CD4-positive, alpha-beta T cell treated with Interleukin-6 at 100 ng/mL for 8 hours (primary cell): Measurements from ENCODE around the gene MARVELD3.
"Not testable (repeated sequence)": the region's sequence is repeated elsewhere in the genome, so short reads cannot be mapped to it uniquely, and the experiment has no call there.

Experiments
- DNase-seq: peaks from one replicate; pipeline ENCODE4 v3.0.0-alpha.2; 2020; ENCODE audit warnings: mixed read lengths, low spot score

The MARVELD3 gene

DNA sequence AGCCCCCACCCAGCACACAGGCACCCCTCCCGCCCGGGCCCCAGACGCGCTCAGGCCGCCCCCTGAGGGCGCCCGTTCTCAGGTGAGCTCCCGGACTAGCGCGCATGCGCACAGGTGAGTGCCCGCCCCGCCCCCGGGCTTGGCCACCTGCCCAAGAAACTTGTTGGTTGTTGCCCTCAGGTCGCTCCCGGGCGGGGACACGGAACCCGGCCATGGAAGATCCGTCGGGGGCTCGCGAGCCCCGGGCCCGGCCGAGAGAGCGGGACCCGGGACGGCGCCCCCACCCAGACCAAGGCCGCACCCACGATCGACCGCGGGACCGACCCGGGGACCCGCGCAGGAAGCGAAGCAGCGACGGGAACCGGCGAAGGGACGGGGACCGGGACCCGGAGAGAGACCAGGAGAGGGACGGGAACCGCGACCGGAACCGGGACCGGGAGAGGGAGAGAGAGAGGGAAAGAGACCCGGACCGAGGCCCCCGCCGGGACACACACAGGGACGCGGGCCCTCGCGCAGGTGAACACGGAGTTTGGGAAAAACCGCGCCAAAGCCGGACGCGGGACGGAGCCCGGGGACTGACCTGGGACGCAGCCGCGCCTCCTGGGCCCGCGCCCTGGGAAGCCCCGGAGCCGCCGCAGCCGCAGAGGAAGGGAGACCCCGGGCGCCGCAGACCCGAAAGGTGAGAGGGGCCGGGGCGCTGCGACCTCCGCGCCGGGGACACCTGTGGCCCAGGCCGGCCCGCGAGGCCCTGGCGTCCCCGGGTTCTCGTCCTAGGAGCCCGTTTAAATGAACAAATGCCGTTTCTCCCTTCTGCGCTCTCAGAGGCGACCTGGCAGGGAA is at the start of gene MARVELD3:
TSS of gene MARVELD3 (plus strand) at position 167 of the 840 bp plus-strand sequence. CDS start at position 213, 46 bp downstream.
- no peak for DNase-seq

- DNase-seq = no peak
These were observed 49.0 kb upstream of the MARVELD3 start, which contains the start of gene TAT for GRCh38 chr16:71576971-71577370. TAT (minus strand) TSS chr16:71577092; CDS start chr16:71576415, 677 bp downstream.

DNA sequence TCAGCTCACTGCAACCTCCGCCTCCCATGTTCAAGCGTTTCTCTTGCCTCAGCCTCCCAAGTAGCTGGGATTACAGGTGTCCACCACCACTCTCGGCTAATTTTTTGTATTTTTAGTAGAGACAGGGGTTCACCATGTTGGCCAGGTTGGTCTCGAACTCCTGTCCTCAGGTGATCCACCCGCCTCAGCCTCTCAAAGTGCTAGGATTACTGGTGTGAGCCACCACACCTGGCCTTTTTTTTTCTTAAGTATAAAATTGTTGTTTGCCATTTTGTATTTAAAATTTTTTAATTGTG is 43.5 kb upstream of the MARVELD3 start:
- DNase-seq = not testable (repeated sequence)

DNA sequence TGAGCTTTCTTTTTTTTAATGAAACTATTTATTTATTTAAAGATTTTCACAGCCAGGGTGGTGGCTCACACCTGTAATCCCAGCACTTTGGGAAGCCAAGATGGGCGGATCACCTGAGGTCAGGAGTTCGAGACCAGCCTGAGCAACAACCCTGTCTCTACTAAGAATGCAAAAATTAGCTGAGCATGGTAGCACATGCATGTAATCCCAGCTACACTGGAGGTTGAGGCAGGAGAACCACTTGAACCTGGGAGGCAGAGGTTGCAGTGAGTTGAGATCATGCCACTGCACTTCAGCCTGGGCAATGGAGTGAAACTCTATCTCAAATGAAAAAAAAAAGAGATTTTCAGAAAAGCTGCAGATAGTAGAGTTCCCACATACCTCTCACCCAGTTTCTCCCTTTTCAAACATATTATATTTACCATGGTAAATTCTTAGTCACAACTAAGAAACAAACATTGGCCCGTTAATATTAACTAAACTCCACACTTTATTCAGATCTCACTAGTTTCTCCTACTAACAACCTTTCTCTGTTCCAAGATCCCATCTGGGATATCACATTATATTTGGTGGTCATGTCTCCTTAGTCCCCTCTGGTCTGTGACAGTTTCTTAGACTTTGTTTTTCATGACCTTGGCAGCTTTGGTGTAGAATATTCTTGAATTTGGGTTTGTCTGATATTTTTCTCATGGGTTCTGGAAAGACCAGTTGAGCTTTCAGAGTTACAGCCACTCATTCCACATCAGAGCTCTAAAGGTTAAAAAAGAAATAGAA is 41.3 kb upstream of the MARVELD3 start:
- DNase-seq = no peak

- DNase-seq = no peak
These were observed 40.7 kb upstream of the MARVELD3 start for GRCh38 chr16:71585318-71585703.

DNA sequence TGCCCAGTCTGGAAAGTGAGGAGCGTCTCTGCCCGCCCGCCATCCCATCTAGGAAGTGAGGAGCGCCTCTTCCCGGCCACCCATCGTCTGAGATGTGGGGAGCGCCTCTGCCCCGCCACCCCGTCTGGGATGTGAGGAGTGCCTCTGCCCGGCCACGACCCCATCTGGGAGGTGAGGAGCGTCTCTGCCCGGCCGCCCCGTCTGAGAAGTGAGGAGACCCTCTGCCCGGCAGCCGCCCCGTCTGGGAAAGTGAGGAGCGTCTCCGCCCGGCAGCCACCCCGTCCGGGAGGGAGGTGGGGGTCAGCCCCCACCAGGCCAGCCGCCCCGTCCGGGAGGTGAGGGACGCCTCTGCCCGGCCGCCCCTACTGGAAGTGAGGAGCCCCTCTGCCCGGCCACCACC is 36.6 kb upstream of the MARVELD3 start:
- not testable (repeated sequence) for DNase-seq

DNA sequence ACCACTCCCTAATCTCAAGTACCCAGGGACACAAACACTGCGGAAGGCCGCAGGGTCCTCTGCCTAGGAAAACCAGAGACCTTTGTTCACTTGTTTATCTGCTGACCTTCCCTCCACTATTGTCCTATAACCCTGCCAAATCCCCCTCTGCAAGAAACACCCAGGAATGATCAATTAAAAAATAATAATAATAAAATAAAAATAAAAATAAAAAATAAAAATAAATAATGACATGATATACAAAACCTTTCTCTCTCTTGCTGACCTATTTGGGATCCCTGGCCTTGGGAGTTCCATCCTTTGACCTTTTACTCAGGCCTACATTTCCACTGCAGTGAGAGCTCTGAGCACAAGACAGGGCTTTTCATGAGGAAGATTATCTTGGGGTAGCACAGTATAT is 35.9 kb upstream of the MARVELD3 start:
- not testable (repeated sequence) for DNase-seq

- no peak for DNase-seq
These were observed 35.4 kb upstream of the MARVELD3 start for GRCh38 chr16:71590584-71590983.

DNA sequence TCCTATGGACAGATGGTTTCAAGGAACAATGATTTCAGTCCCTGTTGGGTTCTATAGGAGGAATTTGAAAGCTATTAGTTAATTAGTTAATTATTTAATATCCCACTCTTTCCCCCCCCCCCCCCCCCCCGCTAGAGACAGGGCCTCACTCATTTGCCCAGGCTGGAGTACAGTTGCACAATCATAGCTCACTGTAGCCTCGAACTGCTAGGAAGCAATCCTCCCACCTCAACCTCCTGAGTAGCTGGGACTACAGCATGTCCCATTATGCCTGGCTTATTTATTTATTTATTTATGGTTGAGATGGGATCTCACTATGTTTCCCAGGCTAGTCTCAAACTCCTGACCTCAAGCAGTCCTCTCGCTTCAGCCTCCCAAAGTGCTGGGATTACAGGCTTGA is 34.1 kb upstream of the MARVELD3 start:
- DNase-seq = no peak

- no peak for DNase-seq
These were observed 32.7 kb upstream of the MARVELD3 start for GRCh38 chr16:71593048-71593999.

DNA sequence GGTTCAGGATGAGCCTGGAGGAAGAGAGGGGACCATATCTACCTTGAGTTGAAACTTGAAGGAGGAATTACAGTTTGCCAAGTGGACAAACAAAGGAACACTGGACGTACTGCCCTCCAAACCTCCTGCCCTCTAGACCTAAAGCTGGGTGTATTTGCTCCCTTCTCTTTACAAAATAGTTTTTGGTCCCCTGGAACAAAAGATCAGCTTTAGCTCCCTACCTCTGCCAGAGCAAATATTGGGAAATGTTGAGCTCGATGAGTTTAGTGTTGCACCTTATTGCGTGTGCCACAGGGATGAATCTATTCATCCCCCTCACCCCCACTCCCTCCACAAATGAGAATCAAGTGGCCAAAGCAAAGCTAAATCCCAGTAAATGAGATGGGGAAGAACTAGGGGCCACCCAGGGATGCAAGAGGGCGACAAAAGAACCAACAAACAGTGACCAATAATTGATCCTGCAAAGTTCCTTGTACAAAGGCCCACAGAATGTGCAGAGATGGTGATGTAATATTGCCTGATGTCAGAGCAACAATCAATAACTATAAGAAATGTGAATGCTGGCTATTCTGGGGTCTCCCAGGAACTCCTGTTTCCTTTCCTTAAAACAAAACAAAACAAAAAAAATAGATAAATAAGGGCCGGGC is 31.9 kb upstream of the MARVELD3 start:
- no peak for DNase-seq

DNA sequence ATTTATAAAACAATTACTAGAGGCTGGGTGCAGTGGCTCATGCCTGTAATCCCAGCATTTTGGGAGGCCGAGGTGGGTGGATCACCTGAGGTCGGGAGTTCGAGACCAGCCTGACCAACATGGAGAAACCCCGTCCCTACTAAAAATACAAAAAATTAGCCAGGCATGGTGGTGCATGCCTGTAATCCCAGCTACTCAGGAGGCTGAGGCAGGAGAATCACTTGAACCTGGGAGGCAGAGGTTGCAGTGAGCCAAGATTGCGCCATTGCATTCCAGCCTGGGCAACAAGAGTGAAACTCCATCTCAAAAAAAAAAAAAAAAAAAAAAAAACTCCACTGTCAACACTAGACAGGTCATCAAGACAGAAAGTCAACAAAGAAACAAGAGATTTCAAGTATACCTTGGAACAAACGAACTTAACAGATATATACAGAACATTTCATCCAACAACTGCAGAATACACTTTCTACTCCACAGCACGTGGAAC is 30.6 kb upstream of the MARVELD3 start:
- DNase-seq = not testable (repeated sequence)

- DNase-seq = not testable (repeated sequence)
These were observed 27.6 kb upstream of the MARVELD3 start for GRCh38 chr16:71598426-71598825.

GRCh38 chr16:71600822-71601221 is 25.2 kb upstream of the MARVELD3 start:
- no peak for DNase-seq

DNA sequence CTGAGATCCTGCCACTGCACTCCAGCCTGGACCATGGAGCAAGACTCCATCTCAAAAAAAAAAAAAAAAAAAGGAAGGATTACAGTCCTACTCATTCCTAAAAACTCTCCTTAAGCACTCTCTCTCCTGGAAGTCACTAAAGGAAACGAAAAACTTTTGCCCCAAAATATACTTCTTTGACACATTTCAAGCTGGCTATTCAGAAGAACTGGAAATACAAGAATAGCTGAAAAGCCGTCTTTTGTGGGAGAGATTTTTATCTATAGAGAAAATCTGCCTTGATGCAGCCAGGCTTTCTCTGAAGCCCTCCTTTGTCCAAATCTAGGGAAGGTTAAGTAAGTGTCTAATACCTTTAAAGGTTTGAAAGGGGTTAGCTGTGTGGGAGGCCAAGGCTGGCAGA is 16.9 kb upstream of the MARVELD3 start:
- no peak for DNase-seq

- no peak for DNase-seq
These were observed 15.5 kb upstream of the MARVELD3 start for GRCh38 chr16:71610447-71610846.

GRCh38 chr16:71610936-71611871 is 14.8 kb upstream of the MARVELD3 start:
- peak; percentile 70 for DNase-seq

- not testable (repeated sequence) for DNase-seq
These were observed 11.0 kb upstream of the MARVELD3 start for GRCh38 chr16:71614956-71615355.

- DNase-seq = no peak
These were observed 7.6 kb upstream of the MARVELD3 start for GRCh38 chr16:71618429-71618828.

DNA sequence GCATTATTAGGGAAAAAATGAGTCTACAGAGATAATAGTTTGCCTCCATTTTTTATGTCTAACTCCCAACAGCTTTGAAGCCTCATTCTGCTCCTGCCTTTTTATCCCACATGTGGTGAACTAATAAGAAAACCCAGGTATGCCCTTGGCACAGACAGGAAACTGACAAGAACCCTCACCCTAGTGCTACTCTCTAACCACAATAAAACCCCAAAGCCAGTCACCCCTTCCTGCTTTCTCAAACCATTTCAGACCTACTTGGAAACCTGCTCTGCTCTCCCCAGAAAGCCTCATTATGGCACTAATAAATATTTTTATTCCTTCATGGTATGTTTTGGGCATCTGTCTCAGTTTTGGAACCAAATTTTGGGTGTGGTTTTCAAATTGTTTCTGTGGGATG is 3.9 kb upstream of the MARVELD3 start:
- DNase-seq = no peak
